ENCODE data around the gene SNAI3.

DNA sequence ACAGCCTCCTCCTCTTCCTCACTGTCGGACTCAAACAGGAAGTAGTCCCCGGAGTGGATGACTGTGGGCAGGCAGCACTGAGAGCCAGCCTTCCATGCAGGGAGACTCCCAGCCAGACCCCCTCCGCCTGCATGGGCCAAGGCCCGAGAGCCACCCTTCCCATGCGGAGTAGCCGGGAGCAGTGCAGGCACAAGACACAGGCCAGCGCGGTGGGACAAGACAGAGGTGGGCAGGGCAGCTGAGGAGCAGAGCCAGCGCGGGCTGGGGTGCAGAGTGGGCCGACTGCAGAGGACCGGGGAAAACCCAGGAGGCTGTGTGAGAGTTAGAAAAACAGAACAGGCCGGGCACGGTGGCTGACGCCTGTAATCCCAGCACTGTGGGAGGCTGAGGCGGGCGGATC is 37.6 kb upstream of the SNAI3 start:
- TF ChIP-seq, protein P1, sequence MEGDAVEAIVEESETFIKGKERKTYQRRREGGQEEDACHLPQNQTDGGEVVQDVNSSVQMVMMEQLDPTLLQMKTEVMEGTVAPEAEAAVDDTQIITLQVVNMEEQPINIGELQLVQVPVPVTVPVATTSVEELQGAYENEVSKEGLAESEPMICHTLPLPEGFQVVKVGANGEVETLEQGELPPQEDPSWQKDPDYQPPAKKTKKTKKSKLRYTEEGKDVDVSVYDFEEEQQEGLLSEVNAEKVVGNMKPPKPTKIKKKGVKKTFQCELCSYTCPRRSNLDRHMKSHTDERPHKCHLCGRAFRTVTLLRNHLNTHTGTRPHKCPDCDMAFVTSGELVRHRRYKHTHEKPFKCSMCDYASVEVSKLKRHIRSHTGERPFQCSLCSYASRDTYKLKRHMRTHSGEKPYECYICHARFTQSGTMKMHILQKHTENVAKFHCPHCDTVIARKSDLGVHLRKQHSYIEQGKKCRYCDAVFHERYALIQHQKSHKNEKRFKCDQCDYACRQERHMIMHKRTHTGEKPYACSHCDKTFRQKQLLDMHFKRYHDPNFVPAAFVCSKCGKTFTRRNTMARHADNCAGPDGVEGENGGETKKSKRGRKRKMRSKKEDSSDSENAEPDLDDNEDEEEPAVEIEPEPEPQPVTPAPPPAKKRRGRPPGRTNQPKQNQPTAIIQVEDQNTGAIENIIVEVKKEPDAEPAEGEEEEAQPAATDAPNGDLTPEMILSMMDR (IDR thresholded peaks at IDR 0.05) = no peak
- no peak for TF ChIP-seq POLR2A (IDR thresholded peaks at IDR 0.05)

Data from Peyer's patch (tissue), 4 donors.